GM10847 (cell line): ENCODE results near the gene AMFR.

ENCODE experiments used
- POLR2A ChIP-seq: IDR thresholded peaks from 2 replicates; pipeline ENCODE4 v1.6.1; 2011; ENCODE audit not compliant: insufficient read length; ENCODE audit errors: extremely low read depth

AMFR gene

GRCh38 chr16:56338566-56339318 is 86.6 kb downstream of the AMFR start:
- no peak for TF ChIP-seq POLR2A

GRCh38 chr16:56337858-56338325 is 87.5 kb downstream of the AMFR start:
- no peak for TF ChIP-seq POLR2A

DNA sequence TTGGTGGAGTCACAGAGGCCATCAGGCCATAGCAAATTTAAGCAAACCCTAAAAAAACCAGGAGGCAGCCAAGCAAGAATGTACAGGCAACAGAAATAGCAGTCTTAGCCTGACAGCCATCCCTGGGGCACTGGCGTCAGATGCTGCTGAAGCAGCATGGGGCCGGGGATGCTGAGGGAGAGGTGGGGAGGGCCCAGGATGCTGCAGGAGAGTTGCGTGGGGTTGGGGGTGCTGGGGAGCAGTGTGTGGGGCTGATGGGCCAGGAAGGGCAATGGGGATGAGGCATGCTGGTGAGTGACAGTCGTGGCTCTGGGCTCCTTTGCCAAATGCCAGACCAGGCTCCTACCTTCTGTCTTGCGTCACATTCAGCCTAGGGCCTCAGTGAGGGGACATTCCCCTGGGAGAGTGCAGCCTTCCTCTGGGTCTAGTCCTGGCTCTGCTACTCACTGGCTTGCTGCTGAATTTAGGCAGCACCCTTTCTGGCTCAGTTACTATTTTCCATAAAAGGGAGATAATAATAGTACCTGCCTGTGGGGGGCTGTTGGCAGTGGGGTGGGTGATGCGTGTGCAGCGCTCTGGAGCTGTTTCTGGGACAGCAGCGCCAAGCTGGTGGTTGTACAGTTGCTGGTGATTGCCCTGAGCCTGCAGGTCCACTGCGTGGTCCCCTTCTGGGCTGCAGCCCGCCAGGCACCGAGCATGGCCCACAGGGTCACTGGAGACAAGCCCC is 88.1 kb downstream of the AMFR start:
- no peak for TF ChIP-seq POLR2A

- no peak for TF ChIP-seq POLR2A
These were observed 88.6 kb downstream of the AMFR start for GRCh38 chr16:56336711-56337110.

DNA sequence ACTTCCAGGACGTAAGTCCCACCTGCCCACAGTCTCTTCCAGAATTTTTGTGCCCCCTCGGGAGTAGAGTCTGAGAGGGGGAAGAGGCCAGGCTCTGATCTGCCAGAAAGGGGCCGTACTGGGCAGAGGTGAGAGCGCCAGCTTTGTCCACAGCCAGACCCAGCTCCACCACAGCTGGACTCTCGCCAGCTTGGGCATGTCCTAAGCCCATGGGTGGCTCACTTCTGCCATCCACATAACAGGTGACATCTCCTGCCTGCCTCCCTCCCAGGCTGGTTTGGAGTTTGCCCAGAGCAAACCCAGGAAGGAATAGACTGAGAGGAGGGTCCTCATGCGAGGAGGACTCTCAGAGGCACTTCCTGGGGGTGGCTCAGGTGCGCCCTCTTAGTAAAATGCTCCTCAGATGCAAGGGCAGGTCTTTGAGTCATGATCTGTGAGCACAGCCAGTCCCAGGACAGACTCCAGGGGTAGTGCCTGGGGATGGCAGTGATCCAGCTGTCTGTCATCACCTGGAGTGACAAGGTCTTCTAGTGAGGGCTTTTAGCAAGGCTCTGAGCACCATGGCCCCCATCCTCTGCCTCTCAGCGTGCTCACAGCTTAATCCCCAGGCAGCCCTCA is 89.2 kb downstream of the AMFR start:
- no peak for TF ChIP-seq POLR2A

DNA sequence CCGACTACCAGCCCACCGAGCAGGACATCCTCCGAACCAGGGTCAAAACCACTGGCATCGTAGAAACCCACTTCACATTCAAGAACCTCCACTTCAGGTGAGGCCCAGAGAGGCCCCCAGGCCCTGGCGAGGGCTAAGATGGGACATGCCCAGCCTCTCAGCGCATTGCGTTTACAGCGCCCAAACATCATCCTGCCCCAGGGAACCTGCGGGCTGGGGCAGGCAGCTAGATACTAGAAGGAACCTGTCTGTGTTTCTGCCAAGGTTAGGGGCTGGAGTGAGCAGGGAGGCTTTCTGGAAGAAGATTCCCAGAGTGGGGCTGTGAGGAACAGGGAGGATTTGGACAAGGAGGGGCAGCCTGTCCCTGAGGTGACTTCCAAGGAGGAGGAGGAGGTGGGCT is 90.6 kb downstream of the AMFR start:
- no peak for TF ChIP-seq POLR2A

DNA sequence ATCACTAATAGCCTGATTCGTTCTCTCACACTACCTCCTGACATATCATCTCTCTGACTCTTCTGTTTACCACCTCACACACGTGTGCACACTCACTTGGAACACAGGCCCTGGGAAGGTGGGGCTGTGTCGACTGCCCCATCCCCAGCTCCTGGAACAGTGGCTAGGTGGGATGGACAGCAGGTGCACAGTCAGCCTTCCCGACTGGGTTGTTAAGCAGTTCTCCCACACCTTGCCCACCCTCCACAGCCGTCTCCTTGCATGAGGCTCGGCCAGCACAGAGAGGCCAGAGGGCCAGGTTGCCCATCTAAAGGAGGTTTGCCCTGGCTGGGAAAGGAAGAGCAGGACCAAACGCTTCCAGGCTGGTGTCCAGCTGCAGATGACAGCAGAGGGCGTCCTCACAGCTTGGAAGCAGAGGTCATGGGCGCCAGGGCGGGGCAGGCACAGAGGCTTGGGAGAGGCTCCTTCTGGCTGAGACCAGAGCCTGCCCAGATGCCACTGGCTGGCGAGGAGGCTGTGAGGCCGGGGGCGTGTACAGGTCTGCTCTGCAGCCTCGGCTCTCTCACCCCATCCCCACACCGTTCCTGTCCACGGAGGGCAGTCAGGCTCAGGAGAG is 92.8 kb downstream of the AMFR start:
- no peak for TF ChIP-seq POLR2A

GRCh38 chr16:56331915-56332314 is 93.4 kb downstream of the AMFR start:
- TF ChIP-seq POLR2A: no peak

GRCh38 chr16:56331399-56331798 is 93.9 kb downstream of the AMFR start:
- TF ChIP-seq POLR2A: no peak

GRCh38 chr16:56330476-56330875 is 94.9 kb downstream of the AMFR start:
- no peak for TF ChIP-seq POLR2A

- TF ChIP-seq POLR2A: no peak
These were observed 95.5 kb downstream of the AMFR start for GRCh38 chr16:56329887-56330286.

- no peak for TF ChIP-seq POLR2A
These were observed 96.9 kb downstream of the AMFR start for GRCh38 chr16:56328276-56329022.

GRCh38 chr16:56327929-56328258 is 97.5 kb downstream of the AMFR start:
- no peak for TF ChIP-seq POLR2A

DNA sequence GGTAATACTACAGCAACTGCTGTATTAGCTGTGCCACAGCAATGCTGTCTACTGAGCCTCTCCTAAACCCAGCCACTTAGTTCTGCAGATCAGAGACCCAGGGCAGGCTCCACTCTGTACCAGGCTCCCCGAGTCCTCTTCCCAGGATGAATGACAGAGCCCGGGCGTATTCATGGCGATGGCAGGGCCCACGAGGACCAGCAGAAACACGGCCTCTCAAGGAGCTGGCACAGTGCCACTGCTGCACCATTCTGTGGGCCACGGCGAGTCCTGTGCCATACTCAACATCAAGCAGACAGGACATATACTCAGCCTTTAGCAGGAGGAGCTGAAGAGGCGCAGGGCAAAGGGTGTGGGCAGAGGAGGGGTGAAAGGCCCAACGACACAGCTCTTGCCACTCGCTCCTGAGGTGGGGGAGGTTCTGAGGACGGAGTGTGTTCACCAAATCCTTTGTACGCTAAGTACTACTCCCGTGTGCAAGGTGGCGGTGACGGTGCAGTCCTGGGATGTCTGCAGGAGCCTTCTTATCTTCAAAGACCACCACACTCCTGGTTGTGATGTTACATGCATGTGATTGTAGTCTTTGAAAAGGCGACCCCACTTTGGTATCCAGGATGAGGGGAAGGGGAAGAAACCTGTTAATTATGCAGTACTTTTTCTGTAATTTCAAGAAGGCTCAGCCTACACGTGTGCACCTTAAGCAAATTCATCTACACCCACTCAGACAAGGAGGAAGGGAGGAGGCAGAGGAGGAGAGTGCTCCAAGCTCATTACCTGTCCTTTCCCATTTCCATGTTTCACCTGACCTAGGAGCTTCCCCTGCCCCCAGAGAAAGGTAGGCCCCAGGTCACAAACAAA is 98.0 kb downstream of the AMFR start:
- no peak for TF ChIP-seq POLR2A
